GM21717 (cell line): ENCODE data around the gene CCL18.
"Not testable (repeated sequence)": the region's sequence is repeated elsewhere in the genome, so short reads cannot be mapped to it uniquely, and the experiment has no call there.

Experiments
- ATAC-seq: cut with Tn5 transposase; IDR thresholded peaks from one replicate; pipeline ENCODE4 v1.9.1; 2021; ENCODE audit warnings: mild to moderate bottlenecking, moderate library complexity; ENCODE audit not compliant: unreplicated experiment

The CCL18 gene

DNA sequence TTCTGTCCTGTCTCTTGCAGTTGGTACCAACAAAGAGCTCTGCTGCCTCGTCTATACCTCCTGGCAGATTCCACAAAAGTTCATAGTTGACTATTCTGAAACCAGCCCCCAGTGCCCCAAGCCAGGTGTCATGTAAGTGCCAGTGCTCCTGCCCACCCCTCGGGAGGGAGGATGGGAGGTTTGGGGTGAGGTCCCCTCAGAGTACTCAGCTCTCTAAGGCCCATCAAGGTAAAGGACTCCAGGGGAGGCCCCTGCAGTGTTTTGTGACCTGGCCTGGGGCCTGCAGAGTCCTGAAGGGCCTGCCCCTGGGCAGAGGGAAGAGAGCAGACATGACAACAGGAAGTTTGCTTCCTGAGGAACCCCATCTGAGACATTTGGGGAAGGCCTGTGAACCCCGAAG is 6.4 kb downstream of the CCL18 start:
- ATAC-seq = no peak

DNA sequence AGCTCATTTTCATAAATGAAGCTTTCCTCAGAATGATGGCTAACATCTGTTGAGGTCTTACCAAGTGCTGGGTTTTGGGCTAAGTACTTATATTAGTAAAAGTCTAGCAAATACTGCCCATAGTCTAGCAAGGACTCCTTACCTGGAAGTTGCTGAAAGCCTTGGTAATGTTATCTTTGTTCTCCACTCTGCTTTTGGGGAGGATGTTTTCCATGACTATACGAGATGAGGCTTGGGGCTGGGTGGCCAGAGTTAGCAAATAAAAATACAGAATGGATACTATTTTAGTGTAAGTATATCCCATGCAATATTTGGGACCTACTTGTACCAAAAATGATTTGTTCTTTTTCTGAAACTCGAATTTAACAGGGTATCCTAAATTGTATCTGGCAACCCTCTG is 7.7 kb downstream of the CCL18 start:
- ATAC-seq = no peak

DNA sequence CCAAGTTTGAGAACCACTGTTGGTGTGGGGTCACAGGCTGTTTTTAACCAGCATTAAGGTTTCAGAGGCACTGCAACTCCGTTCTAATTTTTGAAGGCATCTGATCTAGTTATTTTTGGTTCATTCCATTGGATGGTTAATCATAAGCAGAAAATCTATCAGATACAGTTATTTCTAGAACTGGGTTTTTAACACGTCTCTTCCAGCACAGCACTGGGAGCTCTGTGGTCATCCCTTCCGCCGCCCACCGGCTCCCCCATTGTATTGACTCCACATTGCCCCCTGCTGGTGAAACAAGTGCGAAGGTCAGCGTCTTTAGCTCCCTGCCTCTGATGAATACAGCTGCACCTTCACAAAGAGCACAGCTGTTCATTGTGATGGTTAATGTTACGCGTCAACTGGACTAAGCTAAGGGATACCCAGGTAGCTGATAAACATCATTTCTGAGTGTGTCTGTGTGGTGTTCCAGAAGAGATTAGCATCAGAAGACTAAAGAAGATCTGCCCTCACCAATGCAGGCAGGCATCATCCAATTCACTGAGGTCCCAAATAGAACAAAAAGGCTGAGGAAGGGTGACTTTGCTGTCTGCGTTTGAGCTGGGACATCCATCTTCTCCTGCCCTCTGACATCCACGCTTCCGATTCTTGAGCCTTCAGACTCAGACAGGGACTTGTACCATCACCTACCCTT is 8.5 kb downstream of the CCL18 start:
- ATAC-seq = no peak

DNA sequence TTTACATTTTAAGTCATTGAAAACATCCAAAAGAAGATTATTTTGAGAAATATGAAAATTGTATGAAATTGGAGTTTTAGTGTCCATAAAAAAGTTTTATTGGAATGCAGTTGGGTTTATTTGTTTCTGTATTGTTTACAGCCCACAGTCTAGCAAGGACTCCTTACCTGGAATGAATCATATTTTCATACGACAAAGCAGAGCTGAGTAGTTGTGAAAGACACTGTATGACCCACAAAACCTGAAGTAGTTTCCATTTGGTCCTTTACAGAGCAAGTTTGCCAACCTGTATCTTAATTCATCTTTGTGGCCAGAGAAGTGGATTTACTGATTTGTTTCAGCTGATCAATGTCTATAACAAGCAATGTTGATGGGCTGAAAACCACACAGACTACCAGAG is 10.3 kb downstream of the CCL18 start:
- no peak for ATAC-seq

DNA sequence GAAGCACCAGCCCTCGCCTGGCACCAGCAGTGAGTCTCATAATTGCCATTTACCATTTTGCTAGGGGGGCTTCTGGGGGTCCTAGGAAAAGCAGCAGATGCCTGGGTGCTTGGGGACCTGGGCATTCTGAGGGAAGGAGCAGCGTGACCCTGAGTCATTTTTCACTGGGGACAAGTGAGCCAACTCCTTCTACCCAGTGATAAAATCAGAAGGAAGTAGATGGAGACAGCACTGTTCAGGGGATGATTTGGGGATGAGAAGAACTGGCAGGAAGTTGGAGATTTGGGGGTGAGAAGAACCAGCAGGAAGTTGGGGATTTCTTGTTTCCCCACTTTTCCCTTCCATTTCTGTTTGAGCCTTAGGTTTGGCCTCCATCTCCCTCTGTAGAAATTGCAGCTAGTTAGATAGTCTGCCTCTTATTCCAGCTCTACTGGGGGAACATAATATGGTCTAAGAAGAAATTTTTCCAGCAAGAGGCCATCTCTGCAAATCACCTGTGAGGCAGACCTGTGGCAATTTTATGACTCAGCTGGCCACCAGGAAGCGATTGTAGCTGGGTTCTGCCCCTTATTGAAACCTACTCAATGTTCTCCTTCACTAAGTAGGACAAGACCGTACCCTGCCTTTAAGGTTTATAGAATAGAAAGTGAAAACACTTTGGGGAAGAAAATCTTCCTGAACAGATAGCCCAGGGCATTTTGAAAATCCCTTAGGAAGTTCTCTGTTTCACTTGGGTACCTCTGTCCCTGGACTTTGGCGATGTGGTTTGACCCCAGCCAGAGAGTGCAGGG is 17.8 kb downstream of the CCL18 start:
- not testable (repeated sequence) for ATAC-seq

DNA sequence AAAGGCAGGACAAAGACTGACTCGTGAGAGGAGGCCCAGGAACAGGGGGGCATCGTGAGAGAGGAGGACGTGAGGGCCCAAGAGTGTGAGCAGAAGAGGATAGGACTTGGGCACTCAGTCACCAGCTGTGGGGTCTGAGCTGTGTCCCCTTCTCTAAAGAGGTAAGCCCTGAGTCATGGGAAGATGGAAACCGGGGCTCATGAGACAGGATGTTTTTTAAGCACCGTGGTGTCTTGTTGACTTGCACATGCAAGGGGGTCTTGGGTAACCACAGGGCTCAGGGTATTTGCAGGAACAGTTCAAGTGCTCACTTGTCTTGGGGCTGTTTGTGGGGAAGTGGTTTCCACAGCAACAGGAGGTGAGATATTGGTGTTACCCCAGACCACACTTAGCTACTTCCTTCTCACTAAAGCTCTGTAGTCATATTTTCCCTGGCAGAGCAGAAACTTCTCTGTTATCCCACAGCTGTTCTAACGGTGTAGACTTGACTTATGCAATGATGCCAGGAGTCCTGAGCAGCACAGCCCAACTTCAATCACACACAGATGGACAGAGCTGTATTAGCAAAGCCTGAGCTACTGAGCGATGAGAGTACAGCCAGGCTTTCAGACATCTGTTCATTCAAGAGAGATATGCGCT is 18.5 kb downstream of the CCL18 start:
- peak; percentile 54 for ATAC-seq

DNA sequence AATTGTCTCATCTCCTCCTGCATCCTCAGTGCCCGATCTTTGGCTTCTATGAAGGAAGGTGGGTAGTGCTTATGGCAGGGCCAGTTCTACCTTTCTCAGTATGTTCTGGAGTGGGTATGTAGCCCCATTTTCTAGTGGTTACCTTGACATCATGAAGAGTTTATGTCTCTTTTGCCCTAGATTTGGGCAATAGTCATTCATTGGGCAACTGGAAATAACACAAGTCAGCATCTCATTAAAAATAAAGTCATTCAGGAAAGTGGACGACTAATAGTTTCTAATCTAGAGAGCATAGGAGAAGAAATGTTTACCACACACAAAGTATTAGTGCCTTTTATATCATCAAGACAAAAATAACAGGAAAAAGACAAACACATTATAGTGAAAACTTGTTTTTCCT is 19.6 kb downstream of the CCL18 start:
- not testable (repeated sequence) for ATAC-seq

DNA sequence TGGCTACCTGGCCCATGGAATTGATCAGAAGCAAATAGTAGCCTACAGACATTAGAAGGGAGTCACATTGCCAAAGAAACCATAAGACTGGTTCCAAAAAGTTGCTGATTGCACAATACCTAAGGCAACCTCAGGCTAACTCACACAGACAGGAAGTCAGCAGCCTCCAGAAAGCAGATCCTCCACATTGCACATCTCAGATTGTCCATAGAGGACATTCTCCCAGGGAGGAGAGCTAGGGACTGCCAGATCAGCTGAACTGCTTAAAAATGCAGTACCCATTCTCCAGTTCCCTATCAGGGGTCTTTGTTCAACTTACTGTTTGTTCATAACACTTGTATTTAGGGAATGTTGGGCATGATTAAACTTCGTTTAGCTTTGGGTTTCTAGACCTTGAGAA is 21.7 kb downstream of the CCL18 start:
- ATAC-seq = no peak

DNA sequence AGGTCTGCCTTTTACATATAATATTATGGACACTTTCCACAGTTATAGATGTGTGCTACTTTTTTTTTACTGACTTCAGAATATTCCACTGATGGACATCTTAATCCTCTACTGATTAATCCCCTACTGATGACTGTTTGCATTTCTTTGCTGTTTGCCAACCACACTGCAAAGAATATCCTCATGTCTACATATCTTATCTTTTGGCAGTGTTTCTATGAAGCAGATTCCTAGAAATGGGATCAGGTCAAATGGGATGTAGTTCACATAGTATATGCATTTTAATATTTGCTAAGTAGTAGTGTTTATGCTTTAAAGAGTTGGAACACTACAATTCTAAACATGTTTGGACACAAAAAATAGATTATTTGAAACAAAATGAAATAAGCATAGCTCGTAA is 22.7 kb downstream of the CCL18 start:
- no peak for ATAC-seq

DNA sequence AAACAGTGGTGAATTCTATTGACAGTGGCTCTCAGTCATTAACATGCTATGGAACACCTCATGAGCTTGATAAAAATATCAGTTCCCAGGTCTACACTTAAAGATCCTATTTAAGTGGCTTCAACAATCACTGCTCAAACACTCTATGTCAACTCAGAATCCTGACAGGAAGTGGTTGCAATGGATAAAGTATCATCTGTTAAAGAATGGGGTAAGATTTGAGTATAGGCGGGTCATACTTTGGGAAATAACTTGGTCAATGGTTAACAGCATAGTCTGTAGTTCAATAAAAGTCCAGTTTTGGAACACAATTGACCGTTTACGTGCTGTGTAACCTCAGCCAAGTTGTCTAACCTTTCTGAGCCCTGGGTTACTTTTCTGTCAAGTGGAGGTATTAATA is 23.4 kb downstream of the CCL18 start:
- not testable (repeated sequence) for ATAC-seq

DNA sequence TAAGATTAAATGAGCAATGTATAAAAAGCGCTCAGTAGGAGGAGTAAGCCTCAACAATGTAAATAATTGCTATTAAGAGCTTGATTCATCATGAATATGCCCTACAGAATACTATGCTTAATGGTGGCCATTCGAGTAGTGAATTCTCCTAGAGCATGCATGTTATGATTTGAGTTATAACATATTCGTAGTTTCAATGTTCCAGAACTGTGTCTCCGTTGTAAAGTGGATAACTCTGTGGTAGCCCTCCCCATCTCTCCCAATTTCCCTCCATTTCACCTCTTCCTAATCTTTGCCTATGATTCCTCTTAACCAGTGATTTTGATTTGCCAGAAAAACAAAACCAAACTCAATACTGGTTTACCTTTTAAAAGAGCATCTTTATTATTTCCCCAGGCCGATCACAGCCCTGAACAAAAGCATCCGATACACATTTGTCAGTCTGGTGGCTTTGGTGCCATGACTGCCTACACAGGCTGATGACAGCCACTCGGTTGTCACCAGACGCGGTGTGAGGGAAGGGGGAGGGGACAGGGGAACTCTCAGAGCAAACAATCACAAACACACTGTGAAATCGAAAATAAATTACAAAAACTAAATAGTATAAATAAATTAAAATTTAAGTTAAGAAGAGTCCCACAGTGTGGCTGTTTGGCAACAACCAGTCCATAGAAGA is 24.0 kb downstream of the CCL18 start:
- not testable (repeated sequence) for ATAC-seq

DNA sequence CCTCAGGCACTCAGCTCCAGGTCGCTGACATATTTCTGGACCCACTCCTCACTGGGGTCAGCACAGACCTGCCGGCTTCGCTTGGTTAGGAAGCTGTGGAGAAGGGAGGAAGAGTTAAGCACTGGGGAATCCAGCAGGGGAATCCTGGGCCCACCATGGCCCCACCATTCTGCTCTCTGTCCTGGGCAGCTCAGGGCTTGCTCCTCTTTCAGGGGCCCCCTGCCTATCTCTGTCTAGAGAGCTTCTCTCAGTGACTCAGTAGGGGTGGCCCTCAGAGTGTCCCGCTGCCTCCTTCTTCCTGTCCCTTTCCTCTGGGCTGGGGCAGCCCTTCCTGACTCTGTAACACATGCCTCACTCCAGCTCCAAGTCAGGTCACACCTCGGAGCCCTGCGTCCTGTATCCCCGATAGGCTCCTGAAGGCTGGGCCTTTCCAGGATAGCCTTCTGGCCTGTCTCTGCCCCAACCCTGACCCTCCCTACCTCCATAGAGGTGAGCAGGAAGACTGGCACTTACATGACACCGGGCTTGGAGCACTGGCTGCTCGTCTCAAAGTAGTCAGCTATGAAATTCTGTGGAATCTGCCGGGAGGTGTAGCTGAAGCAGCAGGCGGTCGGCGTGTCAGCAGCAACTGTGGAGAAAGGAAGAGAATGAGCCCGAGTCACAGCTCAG is 24.7 kb downstream of the CCL18 start:
- no peak for ATAC-seq

DNA sequence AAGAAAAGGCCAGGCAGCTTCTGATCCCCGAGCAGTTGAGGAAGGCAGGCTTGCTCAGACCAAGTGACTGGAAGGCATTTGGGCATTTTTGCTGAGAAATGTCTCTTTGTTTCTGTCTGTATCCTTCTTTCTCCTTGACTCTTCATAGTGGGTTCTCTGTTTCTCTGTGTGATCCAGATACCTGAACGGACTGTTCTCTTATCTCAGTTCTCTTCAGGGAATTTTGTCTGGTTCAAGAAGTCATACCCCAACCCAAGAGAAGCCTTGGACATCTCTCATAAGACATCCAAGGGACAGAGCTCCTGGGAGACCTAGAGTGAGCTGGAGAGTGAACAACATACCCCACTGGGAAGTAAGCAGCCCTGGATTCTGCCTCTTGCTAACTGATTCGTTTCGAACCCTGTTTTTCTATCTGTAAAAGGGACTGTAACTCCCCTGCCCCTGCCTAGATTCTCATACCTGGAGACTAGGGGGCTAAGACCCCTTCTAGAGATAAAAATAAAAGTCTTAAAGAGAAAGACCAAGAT is 25.3 kb downstream of the CCL18 start:
- ATAC-seq = no peak

DNA sequence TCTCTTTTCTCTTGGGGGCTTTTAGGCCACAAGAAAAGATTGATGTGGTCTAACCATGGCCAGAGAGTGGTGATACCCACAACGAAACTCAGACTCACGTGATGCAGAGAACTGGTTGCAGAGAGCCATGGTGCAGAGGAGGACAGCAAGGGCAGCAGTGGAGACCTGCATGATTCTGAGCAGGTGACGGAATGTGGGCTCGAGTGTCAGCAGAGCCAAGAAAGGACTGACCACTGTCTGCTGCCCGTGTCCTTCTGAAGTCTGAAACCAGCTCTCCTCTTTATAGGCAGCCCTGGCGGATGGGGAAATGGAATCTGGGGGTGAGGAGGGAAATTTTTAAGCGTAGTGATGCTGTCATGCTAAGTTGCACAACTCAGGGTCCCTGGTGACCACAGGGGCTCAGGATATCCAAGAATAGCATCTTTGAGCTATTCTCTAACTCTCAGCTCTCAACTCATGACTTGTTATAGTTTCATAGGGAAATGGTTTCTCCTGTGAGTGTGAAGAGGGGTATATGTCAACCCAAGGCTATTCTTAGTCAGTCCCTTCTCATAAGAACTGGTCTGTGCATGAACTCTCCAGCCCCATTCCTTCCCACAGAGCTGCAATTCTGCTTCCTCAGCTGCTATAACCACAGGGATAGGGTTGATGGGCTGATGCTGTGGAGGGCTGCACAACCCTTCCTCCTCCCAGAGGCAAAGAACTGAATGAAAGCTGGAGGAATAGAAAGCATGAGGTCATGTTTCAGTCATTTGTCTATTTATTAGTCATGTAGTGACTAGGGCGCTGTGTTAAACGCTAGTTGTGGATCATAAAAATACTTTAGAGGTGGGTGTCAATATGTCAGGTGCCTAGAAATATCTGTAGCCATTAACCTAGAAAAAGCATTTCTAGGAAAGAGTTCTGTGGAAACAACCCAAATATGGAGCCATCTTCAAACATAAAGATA is 26.1 kb downstream of the CCL18 start, which contains the start of gene CCL3:
TSS of gene CCL3 (minus strand) at position 256 of the 949 bp plus-strand sequence. CDS start at position 171, 85 bp downstream.
- peak; percentile 58 for ATAC-seq

DNA sequence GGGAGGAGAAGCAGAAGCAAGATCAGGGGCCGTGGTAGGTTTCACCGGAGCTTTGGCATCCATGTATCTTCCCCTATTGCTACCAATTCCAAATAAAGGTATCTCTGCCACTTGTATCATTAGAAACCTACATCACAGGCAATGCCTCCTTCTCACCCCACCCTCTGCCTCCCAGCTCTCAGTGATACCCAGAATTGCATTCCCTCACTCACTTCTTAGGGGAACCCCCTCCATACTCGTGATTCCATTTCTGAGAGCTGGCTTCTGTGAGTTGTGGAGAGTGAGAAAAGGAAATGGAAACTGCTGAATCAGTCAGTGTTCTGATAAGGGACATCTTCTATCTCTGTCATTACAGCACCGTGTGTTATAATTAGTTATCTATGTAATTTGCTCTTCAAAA is 28.2 kb downstream of the CCL18 start:
- no peak for ATAC-seq

DNA sequence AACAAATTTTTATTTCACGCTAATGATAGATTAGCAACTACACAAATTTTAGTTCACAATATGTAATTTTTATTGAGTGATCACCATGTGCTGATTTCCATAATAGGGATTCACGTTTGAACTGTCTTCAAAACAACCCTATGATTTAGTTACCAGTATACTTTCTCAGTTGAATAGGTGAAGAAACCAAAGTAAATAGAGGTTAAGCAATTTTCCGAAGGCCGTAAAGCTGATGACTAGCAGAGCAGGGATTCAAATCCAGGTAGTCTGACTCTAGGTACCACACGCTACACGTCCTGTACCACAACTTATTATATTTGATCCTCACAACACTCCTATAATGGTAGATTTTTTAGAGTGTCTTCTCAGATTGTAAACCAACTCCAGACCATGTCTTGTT is 28.6 kb downstream of the CCL18 start:
- ATAC-seq = not testable (repeated sequence)

DNA sequence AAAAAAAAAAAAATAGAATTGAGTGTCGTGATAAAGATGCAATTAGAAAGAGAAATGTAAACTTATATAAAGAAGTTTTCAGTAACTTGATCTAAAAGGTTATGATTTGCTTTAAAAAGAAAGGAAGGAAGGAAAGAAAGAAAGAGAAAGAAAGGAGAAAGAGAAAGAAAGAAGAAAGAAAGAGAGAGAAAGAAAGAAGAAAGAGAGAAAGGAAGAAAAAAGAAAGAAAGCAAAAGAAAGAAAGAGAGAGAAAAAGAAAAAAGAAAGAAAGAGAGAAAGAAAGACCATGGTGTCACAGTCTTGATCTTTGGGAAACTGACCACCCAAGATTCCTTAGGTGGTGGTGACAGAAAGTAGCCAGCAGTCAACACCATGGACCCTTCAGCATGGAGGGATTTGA is 30.2 kb downstream of the CCL18 start:
- ATAC-seq = no peak

DNA sequence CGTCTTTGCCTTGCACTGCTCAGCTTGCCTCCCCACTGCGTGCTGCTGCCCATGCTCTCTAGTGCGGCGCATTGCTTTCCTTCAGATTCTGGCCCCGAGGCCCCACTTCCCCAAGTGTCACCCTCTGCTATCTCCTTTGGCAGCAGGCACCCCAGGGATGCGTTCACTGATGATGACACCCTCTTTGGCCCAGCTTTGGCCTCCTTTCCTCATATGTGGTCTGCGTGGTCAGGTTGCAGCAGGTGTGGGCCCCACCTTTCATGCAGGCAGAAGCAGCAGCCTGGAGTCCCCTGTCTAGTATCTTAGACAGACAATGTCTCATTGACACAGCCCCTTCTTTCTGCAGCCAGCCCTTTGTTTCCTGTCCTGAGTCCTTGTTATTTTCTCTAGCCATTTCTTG is 30.7 kb downstream of the CCL18 start:
- ATAC-seq = no peak

DNA sequence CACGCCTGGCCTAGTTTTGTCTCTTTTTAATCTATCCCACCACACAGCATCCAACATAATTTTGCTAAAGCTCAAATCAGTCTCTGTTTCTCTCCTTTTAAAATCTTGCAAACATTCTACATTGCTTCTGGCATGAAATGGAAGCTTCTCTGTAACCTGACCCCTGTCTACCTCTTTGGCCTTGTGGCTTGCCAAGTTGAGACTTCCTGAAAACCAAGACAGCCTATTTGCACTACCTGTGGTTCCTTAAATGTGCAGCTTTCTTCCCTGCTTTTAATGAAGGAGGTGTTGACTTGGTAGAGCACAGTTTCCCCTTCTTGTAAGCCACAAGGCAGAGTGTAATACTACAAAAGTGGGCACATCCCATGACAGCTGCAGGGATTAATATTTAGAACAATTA is 31.9 kb downstream of the CCL18 start:
- no peak for ATAC-seq
